IMR-90 (cell line): ENCODE measurements around the gene C13orf46. TPM values are rescaled to one million over a fixed set of nuclear protein-coding genes. Genes with fewer than 3 reads are reported as not detected.

ENCODE experiments used
- ATAC-seq: fragments of 200-7000 bp; cut with Tn5 transposase; 2 replicates; pipeline ENCODE4 v1.9.1; 2020; ENCODE audit warnings: low read depth, mild to moderate bottlenecking, moderate library complexity
- BruUV-seq: library from RNA; stranded (reverse); fragments of 400-500 nt; replicated peaks from 2 replicates; lab custom pipeline; 2021; lab: Mats Ljungman, UMichigan
- CTCF ChIA-PET: fragments of 300-600 bp; formaldehyde crosslinking; extraction: SDS; loops from one replicate; lab custom pipeline; 2021; ENCODE audit warnings: antibody characterized with exemption; lab: Yijun Ruan, JAX
- POLR2A ChIA-PET: fragments of 300-600 bp; sonication (Branson Sonifier 250); formaldehyde crosslinking; loops from one replicate; lab custom pipeline; 2022; ENCODE audit warnings: antibody characterized with exemption; ENCODE audit not compliant: unreplicated experiment; lab: Charles Lee
- DNase-seq: peaks from one replicate; pipeline ENCODE4 v3.0.0; 2013
- H2AFZ ChIP-seq: replicated peaks from 2 replicates; pipeline ENCODE3; 2013; ENCODE audit warnings: low read length, mild to moderate bottlenecking; ENCODE audit not compliant: poor library complexity
- H2AK5ac ChIP-seq: 2 replicates; pipeline ENCODE4 v1.6.1; 2013; ENCODE audit warnings: low read depth, low read length, inconsistent platforms
- H2AK9ac ChIP-seq: replicated peaks from 2 replicates; pipeline ENCODE3; 2013; ENCODE audit warnings: mild to moderate bottlenecking, low read depth, low read length, moderate library complexity; ENCODE audit not compliant: poor library complexity
- H2BK120ac ChIP-seq: 2 replicates; pipeline ENCODE4 v1.6.1; 2013; ENCODE audit warnings: low read depth, low read length, inconsistent platforms
- H2BK15ac ChIP-seq: 3 replicates; pipeline ENCODE4 v1.6.1; 2013; ENCODE audit warnings: low read depth, low read length, inconsistent platforms
- H2BK20ac ChIP-seq: 2 replicates; pipeline ENCODE4 v1.6.1; 2013; ENCODE audit warnings: low read depth, mild to moderate bottlenecking, inconsistent platforms, low read length, moderate library complexity
- H2BK5ac ChIP-seq: 2 replicates; pipeline ENCODE4 v1.6.1; 2013; ENCODE audit warnings: mild to moderate bottlenecking, low read depth, low read length, inconsistent platforms; ENCODE audit not compliant: poor library complexity, severe bottlenecking
- H3K14ac ChIP-seq: replicated peaks from 2 replicates; pipeline ENCODE4 v1.6.1; 2013; ENCODE audit warnings: low read depth, low read length, inconsistent platforms
- H3K18ac ChIP-seq: 2 replicates; pipeline ENCODE4 v1.6.1; 2013; ENCODE audit warnings: low read depth, low read length, control low read depth
- H3K23ac ChIP-seq: 2 replicates; pipeline ENCODE4 v1.6.1; 2013; ENCODE audit warnings: low read depth, low read length, inconsistent platforms
- H3K27ac ChIP-seq: 2 replicates; pipeline ENCODE4 v1.5.1; 2013; ENCODE audit warnings: mild to moderate bottlenecking, control low read depth, low read length; ENCODE audit not compliant: insufficient read depth
- H3K27me3 ChIP-seq: 2 replicates; pipeline ENCODE4 v1.6.1; 2013; ENCODE audit warnings: low read length; ENCODE audit not compliant: control insufficient read depth, insufficient read depth
- H3K36me3 ChIP-seq: 2 replicates; pipeline ENCODE4 v1.6.1; 2013; ENCODE audit warnings: low read length, mixed read lengths; ENCODE audit not compliant: control insufficient read depth, insufficient read depth
- H3K4ac ChIP-seq: 2 replicates; pipeline ENCODE4 v1.6.1; 2013; ENCODE audit warnings: low read depth, low read length, inconsistent platforms
- H3K4me1 ChIP-seq: 2 replicates; pipeline ENCODE4 v1.6.1; 2013; ENCODE audit warnings: low read length, mixed read lengths; ENCODE audit not compliant: control insufficient read depth, insufficient read depth
- H3K4me2 ChIP-seq: 2 replicates; pipeline ENCODE4 v1.6.1; 2013; ENCODE audit warnings: low read depth, mild to moderate bottlenecking, control low read depth, low read length, moderate library complexity
- H3K4me3 ChIP-seq: 2 replicates; pipeline ENCODE4 v1.5.1; 2013; ENCODE audit warnings: low read depth, mild to moderate bottlenecking, control low read depth, low read length, moderate library complexity; ENCODE audit not compliant: insufficient read depth
- H3K56ac ChIP-seq: 2 replicates; pipeline ENCODE4 v1.6.1; 2013; ENCODE audit warnings: low read length, inconsistent platforms; ENCODE audit not compliant: insufficient read depth; ENCODE audit errors: extremely low read depth
- H3K79me1 ChIP-seq, 2 experiments: 2 replicates each; pipeline ENCODE4 v1.6.1; 2013; ENCODE audit warnings: low read length in 2 of 2, inconsistent platforms in 1 of 2, low read depth in 1 of 2
- H3K9ac ChIP-seq: 2 replicates; pipeline ENCODE4 v1.6.1; 2013; ENCODE audit warnings: low read depth, low read length, control low read depth
- H3K9me1 ChIP-seq: 2 replicates; pipeline ENCODE4 v1.6.1; 2013; ENCODE audit warnings: low read length, inconsistent platforms; ENCODE audit not compliant: insufficient read depth
- H3K9me3 ChIP-seq: 2 replicates; pipeline ENCODE4 v1.6.1; 2013; ENCODE audit warnings: low read length; ENCODE audit not compliant: control insufficient read depth, insufficient read depth
- H4K20me1 ChIP-seq: 2 replicates; pipeline ENCODE4 v1.6.1; 2013; ENCODE audit warnings: low read length, inconsistent platforms; ENCODE audit not compliant: insufficient read depth
- H4K5ac ChIP-seq: 2 replicates; pipeline ENCODE4 v1.6.1; 2013; ENCODE audit warnings: mild to moderate bottlenecking, low read depth, low read length, control low read depth
- H4K8ac ChIP-seq, 2 experiments: 2 replicates each; pipeline ENCODE4 v1.6.1; 2013; ENCODE audit warnings: low read depth in 2 of 2, low read length in 2 of 2, control low read depth in 1 of 2, inconsistent platforms in 1 of 2
- H4K91ac ChIP-seq: 2 replicates; pipeline ENCODE4 v1.6.1; 2013; ENCODE audit warnings: low read depth, low read length, inconsistent platforms; ENCODE audit not compliant: insufficient read depth
- CHD1 ChIP-seq: IDR thresholded peaks from 2 replicates; pipeline ENCODE4 v1.6.1; 2012; ENCODE audit warnings: low read depth, low read length, improper control_type of control experiment
- CTCF ChIP-seq: conservative IDR thresholded peaks from 2 replicates; pipeline ENCODE4 v1.5.1; 2012; ENCODE audit warnings: mild to moderate bottlenecking, low read depth, low read length, improper control_type of control experiment
- ELK1 ChIP-seq: fragments of 150-350 bp; IDR thresholded peaks from 2 replicates; pipeline ENCODE4 v1.6.1; 2016; ENCODE audit warnings: low read depth, mild to moderate bottlenecking, low read length, moderate library complexity, borderline replicate concordance
- FOS ChIP-seq: fragments of 150-350 bp; IDR thresholded peaks from 2 replicates; pipeline ENCODE4 v1.6.1; 2016; ENCODE audit warnings: low read depth, low read length
- MAZ ChIP-seq: IDR thresholded peaks from 2 replicates; pipeline ENCODE4 v1.6.1; 2012; ENCODE audit warnings: low read depth, mild to moderate bottlenecking, low read length, improper control_type of control experiment, moderate library complexity, borderline replicate concordance
- MXI1 ChIP-seq: IDR thresholded peaks from 2 replicates; pipeline ENCODE4 v1.6.1; 2012; ENCODE audit warnings: low read depth, mild to moderate bottlenecking, low read length, moderate library complexity, borderline replicate concordance
- RCOR1 ChIP-seq: IDR thresholded peaks from 2 replicates; pipeline ENCODE4 v1.6.1; 2012; ENCODE audit warnings: mild to moderate bottlenecking, low read length, improper control_type of control experiment; ENCODE audit not compliant: insufficient replicate concordance
- RFX5 ChIP-seq: IDR thresholded peaks from 2 replicates; pipeline ENCODE4 v1.8.0; 2012; ENCODE audit warnings: low read depth, mild to moderate bottlenecking, low read length, moderate library complexity
- SMC3 ChIP-seq: fragments of 150-350 bp; IDR thresholded peaks from 2 replicates; pipeline ENCODE4 v1.6.1; 2016; ENCODE audit warnings: low read depth, mild to moderate bottlenecking, antibody characterized with exemption, low read length, moderate library complexity
- WGBS, 2 experiments: methylation state at CpG; one replicate each; pipeline versions ENCODE4 v1.1.5 to v1.1.7; 2013; ENCODE audit warnings: missing lambda C conversion rate in 2 of 2; ENCODE audit not compliant: insufficient read length in 1 of 2; ENCODE audit errors: extremely low coverage in 2 of 2; 5-methylcytosine and 5-hydroxymethylcytosine counted together
- dilution Hi-C: fragments of 300-500 bp; cut with HindIII; formaldehyde crosslinking; loops from one replicate; pipeline ENCODE4 v1.14.3; 2018; ENCODE audit warnings: low sequenced_read_pairs; ENCODE audit not compliant: unreplicated experiment
- in situ Hi-C: fragments of 300-500 bp; cut with MboI; formaldehyde crosslinking; loops from 3 replicates; pipeline ENCODE4 v1.14.3; 2019; ENCODE audit warnings: low sequenced_read_pairs, inconsistent platforms, mixed read lengths
- intact Hi-C: fragments of 100-400 bp; cut with micrococcal nuclease; formaldehyde crosslinking; loops from 2 replicates; pipeline ENCODE4 v1.10.0; 2022
- polyA plus RNA-seq, 3 experiments: library from polyadenylated mRNA; depleted of rRNA; stranded (reverse); fragments of >200 nt; gene quantifications; 2 replicates each; pipeline ENCODE4 v1.2.3, GENCODE V29; 2012; ENCODE audit warnings: low replicate concordance in 1 of 3
- total RNA-seq: library from RNA; depleted of rRNA; stranded (reverse); fragments of >200 nt; gene quantifications from 2 replicates; pipeline ENCODE4 v1.2.3, GENCODE V29; 2012

The C13orf46 gene
- total and polyA plus RNA-seq, 2 of the 4 experiments (the other 2 are of a cell fraction): under 0.01 to 2.1 TPM

- Histone ChIP-seq H2BK20ac (no peak overlapping the region), H3K4ac (no peak overlapping the region), H4K91ac (no peak overlapping the region), H3K9me1 (peaks cover 8% of the 10 kb centered on the region), H2BK120ac (no peak overlapping the region), H3K4me3 (no peak overlapping the region), H4K5ac (no peak overlapping the region), H3K4me2 (no peak overlapping the region), H3K27ac (no peak overlapping the region), H2BK5ac (no peak overlapping the region), H3K27me3 (no peaks in the 10 kb centered on the region), H4K20me1 (peaks cover 15% of the 10 kb centered on the region; the same call in 1 of the 2 replicates), H2AFZ (no peak overlapping the region), H3K14ac (no peak overlapping the region), H3K79me1 (peaks cover 25 to 45% of the 10 kb centered on the region in 2 experiments), H3K18ac (no peak overlapping the region), H2AK9ac (no peak overlapping the region), H3K23ac (no peak overlapping the region), H3K56ac (no peak overlapping the region), H4K8ac (no peak overlapping the region; a peak in 1 of 4 replicates), H3K36me3 (peaks cover 55% of the 10 kb centered on the region), H2BK15ac (no peak overlapping the region), H3K9me3 (no peaks in the 10 kb centered on the region), H2AK5ac (no peak overlapping the region), H3K9ac (no peak overlapping the region), H3K4me1 (no peaks in the 10 kb centered on the region)
- dilution Hi-C loops: no loop called here
- ATAC-seq (no peak), DNase-seq (no peak)
- POLR2A ChIA-PET: no interaction called here
- BruUV-seq: no TSS peak
- no peak for TF ChIP-seq MAZ
- TF ChIP-seq CTCF: no peak
- TF ChIP-seq MXI1: no peak
- no peak for TF ChIP-seq RCOR1
- TF ChIP-seq ELK1: no peak
- no peak for TF ChIP-seq SMC3
- TF ChIP-seq RFX5: no peak
- TF ChIP-seq FOS: no peak
- TF ChIP-seq CHD1: no peak
- in situ Hi-C loops: no loop called here
- CTCF ChIA-PET: no interaction called here
- intact Hi-C loops: no loop called here
- 98% methylated on average over 6 of the region's 11 CpGs; no CpG with 5 or more reads in 1 of the 2 experiments for WGBS, 2 experiments
These were observed 17.9 kb upstream of the C13orf46 start for GRCh38 chr13:113991676-113992179.
